SH-SY5Y (cell line): ENCODE data around the gene STEAP3.

Experiments used
- GATA2 ChIP-seq: IDR thresholded peaks from 2 replicates; pipeline ENCODE4 v1.6.1; 2011; ENCODE audit warnings: mild to moderate bottlenecking, low read depth, low read length
- GATA3 ChIP-seq: IDR thresholded peaks from 2 replicates; pipeline ENCODE4 v1.6.1; 2011; ENCODE audit warnings: low read depth, mild to moderate bottlenecking, low read length, moderate library complexity

DNA sequence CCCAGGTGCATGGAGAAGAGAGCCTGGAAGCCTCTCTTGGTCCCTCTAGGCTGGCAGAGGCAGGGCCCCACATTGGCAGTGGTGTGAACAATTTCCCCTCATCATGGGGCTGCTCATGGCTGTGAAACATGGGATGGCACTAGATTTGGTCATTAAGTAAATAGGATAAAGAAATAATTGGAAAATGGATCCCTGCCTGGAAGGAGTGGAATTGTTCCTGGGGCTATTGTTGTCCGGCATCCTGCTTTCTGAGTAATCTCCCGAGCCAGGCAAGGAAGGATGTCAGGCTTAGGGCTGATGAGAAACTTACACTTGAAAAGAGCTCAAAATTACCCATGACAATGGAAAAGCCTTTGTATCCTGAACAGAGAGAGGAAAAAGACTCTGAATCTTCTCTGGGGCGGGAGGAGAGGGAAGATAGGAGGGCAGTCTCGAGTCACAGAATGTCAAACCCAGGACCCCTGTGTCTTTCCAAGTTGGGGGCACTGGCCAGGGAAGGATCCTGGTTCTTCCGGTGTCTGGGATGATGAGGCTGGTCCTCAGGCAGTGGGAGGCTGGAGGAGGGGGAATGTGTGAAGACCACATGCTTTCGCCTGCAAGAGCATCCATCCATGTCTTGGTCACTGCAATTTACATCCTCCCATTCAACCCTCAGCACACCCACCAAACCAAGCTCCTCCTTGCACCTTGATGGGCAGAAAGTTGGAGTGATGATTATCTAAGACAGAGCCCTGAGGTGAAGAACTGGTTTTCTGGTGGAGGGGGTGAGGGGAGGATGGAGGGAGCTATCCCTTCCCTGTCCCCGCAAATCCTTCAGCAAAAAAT is 27.1 kb upstream of the STEAP3 start:
- TF ChIP-seq GATA2: no peak
- TF ChIP-seq GATA3: no peak
